Endothelial cell of umbilical vein (primary cell): ENCODE results near the gene KCNE1. TPM values are rescaled to one million over a fixed set of nuclear protein-coding genes. Genes with fewer than 3 reads are reported as not detected.

Experiments
- BruUV-seq: library from RNA; stranded (reverse); fragments of 400-500 nt; replicated peaks from 2 replicates; lab custom pipeline; 2021; lab: Mats Ljungman, UMichigan
- CTCF ChIA-PET: fragments of 300-600, 350-600 bp; sonication (Branson Sonifier 250); formaldehyde crosslinking; loops from one replicate; lab custom pipeline; 2021; ENCODE audit warnings: antibody characterized with exemption, inconsistent platforms; lab: Charles Lee
- POLR2A ChIA-PET: fragments of 300-600, 350-600 bp; sonication (Branson Sonifier 250); formaldehyde crosslinking; loops from one replicate; lab custom pipeline; 2021; ENCODE audit warnings: antibody characterized with exemption, inconsistent platforms; lab: Charles Lee
- DNase-seq: peaks from one replicate; pipeline ENCODE4 v3.0.0-alpha.2; 2011; ENCODE audit warnings: low read depth, low spot score
- FAIRE-seq: peaks from 2 replicates; lab custom pipeline; 2011; peaks lifted over from hg19 to GRCh38; lab: Jason Lieb, UNC
- H2AFZ ChIP-seq: 2 replicates; pipeline ENCODE4 v1.6.0; 2012; ENCODE audit warnings: low read depth, low read length, control low read depth, inconsistent platforms
- H3K27ac ChIP-seq: 2 replicates; pipeline ENCODE4 v1.5.1; 2011; ENCODE audit warnings: low read depth, mild to moderate bottlenecking, control low read depth, low read length, moderate library complexity; ENCODE audit not compliant: insufficient read depth
- H3K27me3 ChIP-seq, 2 experiments: 2 replicates each; pipeline versions ENCODE4 v1.6.0 to v1.6.1; 2011; ENCODE audit warnings: low read length in 2 of 2, mixed read lengths in 1 of 2; ENCODE audit not compliant: control insufficient read depth in 2 of 2, insufficient read depth in 2 of 2
- H3K36me3 ChIP-seq, 2 experiments: 2 replicates in 1 of 2; 3 replicates in 1 of 2; pipeline ENCODE4 v1.5.1; 2011; ENCODE audit warnings: low read length in 2 of 2, mild to moderate bottlenecking in 1 of 2, moderate library complexity in 1 of 2; ENCODE audit not compliant: control insufficient read depth in 2 of 2, insufficient read depth in 2 of 2; ENCODE audit errors: extremely low read depth in 1 of 2
- H3K4me1 ChIP-seq: 3 replicates; pipeline ENCODE4 v1.5.1; 2011; ENCODE audit warnings: mild to moderate bottlenecking, low read length; ENCODE audit not compliant: control insufficient read depth, insufficient read depth; ENCODE audit errors: extremely low read depth
- H3K4me2 ChIP-seq: 2 replicates; pipeline ENCODE4 v1.6.1; 2011; ENCODE audit warnings: low read length, control low read depth, mixed read lengths; ENCODE audit not compliant: insufficient read depth
- H3K4me3 ChIP-seq, 3 experiments: fragments of 200-600 bp in 1 of 3; sonication (generic), shearing (Covaris generic) in 1 of 3; replicated peaks in 1 of 3; 2 replicates each; pipeline ENCODE4 v1.5.1; 2011 to 2016; ENCODE audit warnings: control low read depth in 3 of 3, low read length in 3 of 3, mild to moderate bottlenecking in 2 of 3, inconsistent platforms in 1 of 3, low read depth in 1 of 3, moderate library complexity in 1 of 3; ENCODE audit not compliant: insufficient read depth in 1 of 3
- H3K79me2 ChIP-seq: 2 replicates; pipeline ENCODE4 v1.6.0; 2012; ENCODE audit warnings: low read length, inconsistent platforms; ENCODE audit not compliant: control insufficient read depth, insufficient read depth
- H3K9ac ChIP-seq: replicated peaks from 2 replicates; pipeline ENCODE3; 2011; ENCODE audit warnings: low read length, control low read depth; ENCODE audit not compliant: insufficient read depth; ENCODE audit errors: extremely low read depth
- H3K9me1 ChIP-seq: replicated peaks from 3 replicates; pipeline ENCODE4 v1.6.0; 2011; ENCODE audit warnings: mild to moderate bottlenecking, low read length; ENCODE audit not compliant: control insufficient read depth, insufficient read depth; ENCODE audit errors: extremely low read depth
- H3K9me3 ChIP-seq: replicated peaks from 2 replicates; pipeline ENCODE4 v1.5.1; 2012; ENCODE audit warnings: low read length, inconsistent platforms; ENCODE audit not compliant: control insufficient read depth, insufficient read depth
- H4K20me1 ChIP-seq: replicated peaks from 2 replicates; pipeline ENCODE3; 2011; ENCODE audit warnings: mild to moderate bottlenecking, low read length; ENCODE audit not compliant: control insufficient read depth, insufficient read depth; ENCODE audit errors: extremely low read depth
- EZH2 ChIP-seq: IDR thresholded peaks from 2 replicates; pipeline ENCODE4 v1.6.1; 2012; ENCODE audit warnings: borderline replicate concordance, low read depth, mild to moderate bottlenecking, moderate library complexity, low read length, inconsistent platforms; ENCODE audit not compliant: severe bottlenecking
- FOS ChIP-seq: IDR thresholded peaks from 2 replicates; pipeline ENCODE4 v1.6.1; 2011; ENCODE audit warnings: mild to moderate bottlenecking, low read length, moderate library complexity, borderline replicate concordance; ENCODE audit not compliant: insufficient read depth
- GATA2 ChIP-seq: IDR thresholded peaks from 2 replicates; pipeline ENCODE4 v1.7.0; 2011; ENCODE audit warnings: low read depth, mild to moderate bottlenecking, moderate library complexity, mixed read lengths, low read length; ENCODE audit not compliant: insufficient read length, insufficient read depth
- JUN ChIP-seq: IDR thresholded peaks from 2 replicates; pipeline ENCODE4 v1.6.1; 2011; ENCODE audit warnings: borderline replicate concordance, low read depth; ENCODE audit not compliant: insufficient read length, insufficient read depth
- MYC ChIP-seq: IDR thresholded peaks from one replicate; pipeline ENCODE4 v1.6.1; 2011; ENCODE audit warnings: mild to moderate bottlenecking, low read depth, low read length
- POLR2A ChIP-seq: IDR thresholded peaks from 2 replicates; pipeline ENCODE4 v1.6.1; 2012; ENCODE audit warnings: low read depth, mild to moderate bottlenecking, control low read depth, low read length
- POLR2AphosphoS5 ChIP-seq: IDR thresholded peaks from 2 replicates; pipeline ENCODE4 v1.6.1; 2012; ENCODE audit warnings: low read depth, mild to moderate bottlenecking, control low read depth, low read length, moderate library complexity; ENCODE audit not compliant: insufficient read depth
- dilution Hi-C: fragments of 300-500 bp; cut with MboI; formaldehyde crosslinking; loops from one replicate; pipeline ENCODE4 v1.15.0; 2019; ENCODE audit warnings: low sequenced_read_pairs; ENCODE audit not compliant: extremely low pct_ligation_motif_present
- intact Hi-C: fragments of 100-400 bp; cut with micrococcal nuclease; formaldehyde crosslinking; loops from one replicate; pipeline ENCODE4 v1.10.0; 2022
- polyA plus RNA-seq, 4 experiments: library from polyadenylated mRNA; depleted of rRNA in 3 of 4; stranded (reverse) in 3 of 4; unstranded in 1 of 4; fragments of >200 nt; gene quantifications; 2 replicates each; pipeline versions ENCODE4 v1.2.1 to v1.2.3, GENCODE V29; 2011 to 2012; ENCODE audit warnings: missing spikeins in 1 of 4
- total RNA-seq: library from RNA; stranded (reverse); gene quantifications from 2 replicates; pipeline ENCODE4 v1.2.3, GENCODE V29; 2021
- TF ChIP-seq, protein P1 (sequence below): IDR thresholded peaks from 2 replicates; pipeline ENCODE4 v1.6.1; 2011; ENCODE audit not compliant: insufficient read depth, insufficient read length
- TF ChIP-seq, protein P2 (sequence below), 2 donors: IDR thresholded peaks; 1 replicate in 1 of 2; 2 replicates in 1 of 2; pipeline ENCODE4 v1.5.1; 2011; ENCODE audit warnings: low read length in 2 of 2, mild to moderate bottlenecking in 2 of 2, moderate library complexity in 2 of 2, control low read depth in 1 of 2, inconsistent platforms in 1 of 2, low read depth in 1 of 2; ENCODE audit not compliant: insufficient read depth in 1 of 2; ENCODE audit errors: extremely low read depth in 1 of 2

Gene KCNE1
- total and polyA plus RNA-seq, 2 donors (not counting 3 experiments of a cell fraction or from before 2014, with no cell fraction given): 0.10 to 0.38 TPM

DNA sequence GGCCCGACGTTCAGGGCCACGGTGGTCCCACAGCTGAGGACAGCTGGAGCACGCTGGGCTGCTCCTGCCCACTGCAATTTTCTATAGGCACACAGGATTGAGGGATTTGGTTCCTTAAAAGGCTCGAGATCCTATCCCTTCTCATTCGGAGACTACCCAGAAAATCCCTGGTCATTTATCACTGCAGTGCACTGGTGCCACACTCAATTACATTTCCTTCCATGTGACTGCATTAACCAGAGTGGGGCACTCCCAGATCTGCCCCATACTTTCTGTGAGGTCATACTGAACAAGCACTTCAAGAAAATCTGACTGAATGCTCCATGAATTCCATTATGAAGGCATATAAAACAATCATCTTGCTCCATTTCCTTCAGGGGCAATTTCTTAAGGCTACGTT, 49.8 kb upstream of the KCNE1 start:
- intact Hi-C loops: no loop called here
- CTCF ChIA-PET: interaction anchor here (1.1 to 4.0 kb wide), 3 partner anchors 8 to 51 kb away, joined by 3 to 19 read pairs (median 6); no protein-coding TSS in a partner anchor
- no peaks in the 10 kb centered on the region for H4K20me1 ChIP-seq
- POLR2A ChIA-PET: no interaction called here
- H3K9ac ChIP-seq: no peak overlapping the region
- no TSS peak for BruUV-seq
- no peak for FAIRE-seq
- H3K27ac ChIP-seq: no peak overlapping the region
- H3K4me3 ChIP-seq: no peak overlapping the region
- H3K4me2 ChIP-seq: no peak overlapping the region
- H3K79me2 ChIP-seq: no peaks in the 10 kb centered on the region
- no peak overlapping the region for H2AFZ ChIP-seq
- no peaks in the 10 kb centered on the region for H3K27me3 ChIP-seq
- no peaks in the 10 kb centered on the region for H3K36me3 ChIP-seq
- H3K9me3 ChIP-seq: no peaks in the 10 kb centered on the region
- H3K4me1 ChIP-seq: no peaks in the 10 kb centered on the region
- H3K9me1 ChIP-seq: no peaks in the 10 kb centered on the region
- DNase-seq: no peak
- no peak for TF ChIP-seq JUN
- no peak for TF ChIP-seq GATA2
- TF ChIP-seq EZH2: no peak
- TF ChIP-seq, protein P1, sequence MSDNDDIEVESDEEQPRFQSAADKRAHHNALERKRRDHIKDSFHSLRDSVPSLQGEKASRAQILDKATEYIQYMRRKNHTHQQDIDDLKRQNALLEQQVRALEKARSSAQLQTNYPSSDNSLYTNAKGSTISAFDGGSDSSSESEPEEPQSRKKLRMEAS: no peak
- TF ChIP-seq MYC: no peak
- dilution Hi-C loops: no loop called here

DNA sequence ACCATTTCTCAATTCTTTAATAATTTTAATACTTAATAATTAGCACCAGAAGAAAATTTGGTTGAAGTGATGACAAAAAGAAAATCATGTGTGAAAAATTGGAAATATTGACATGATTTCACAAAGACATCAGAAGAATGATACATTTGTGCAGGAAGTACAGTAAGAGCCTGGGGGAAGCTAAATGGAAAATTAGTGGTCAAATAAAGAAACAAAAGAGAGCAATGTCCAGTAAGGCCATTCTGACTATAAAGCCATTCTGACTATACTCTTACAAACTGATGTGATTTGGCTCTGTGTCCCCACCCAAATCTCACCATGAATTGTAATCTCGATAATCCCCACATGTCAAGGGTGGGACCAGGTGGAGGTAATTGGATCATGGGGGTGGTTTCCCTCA, 48.6 kb upstream of the KCNE1 start:
- Histone ChIP-seq H3K9me3 (no peaks in the 10 kb centered on the region), H3K4me1 (no peaks in the 10 kb centered on the region), H3K9ac (no peak overlapping the region), H3K27me3 (no peaks in the 10 kb centered on the region), H3K4me2 (no peak overlapping the region), H3K36me3 (no peaks in the 10 kb centered on the region), H4K20me1 (no peaks in the 10 kb centered on the region), H3K79me2 (no peaks in the 10 kb centered on the region), H3K4me3 (no peak overlapping the region), H3K9me1 (no peaks in the 10 kb centered on the region), H3K27ac (no peak overlapping the region), H2AFZ (no peak overlapping the region)
- ChIA-PET POLR2A (no interaction called here), CTCF (interaction anchor here (1.4 to 4.0 kb wide), 2 partner anchors 17 to 50 kb away, joined by 6 to 19 read pairs; no protein-coding TSS in a partner anchor)
- DNase-seq (no peak), FAIRE-seq (no peak)
- TF ChIP-seq, protein P1: no peak
- TF ChIP-seq EZH2 (no peak), MYC (no peak), POLR2AphosphoS5 (no peak), POLR2A (no peak), GATA2 (no peak), FOS (no peak), JUN (no peak)
- TF ChIP-seq, protein P2, sequence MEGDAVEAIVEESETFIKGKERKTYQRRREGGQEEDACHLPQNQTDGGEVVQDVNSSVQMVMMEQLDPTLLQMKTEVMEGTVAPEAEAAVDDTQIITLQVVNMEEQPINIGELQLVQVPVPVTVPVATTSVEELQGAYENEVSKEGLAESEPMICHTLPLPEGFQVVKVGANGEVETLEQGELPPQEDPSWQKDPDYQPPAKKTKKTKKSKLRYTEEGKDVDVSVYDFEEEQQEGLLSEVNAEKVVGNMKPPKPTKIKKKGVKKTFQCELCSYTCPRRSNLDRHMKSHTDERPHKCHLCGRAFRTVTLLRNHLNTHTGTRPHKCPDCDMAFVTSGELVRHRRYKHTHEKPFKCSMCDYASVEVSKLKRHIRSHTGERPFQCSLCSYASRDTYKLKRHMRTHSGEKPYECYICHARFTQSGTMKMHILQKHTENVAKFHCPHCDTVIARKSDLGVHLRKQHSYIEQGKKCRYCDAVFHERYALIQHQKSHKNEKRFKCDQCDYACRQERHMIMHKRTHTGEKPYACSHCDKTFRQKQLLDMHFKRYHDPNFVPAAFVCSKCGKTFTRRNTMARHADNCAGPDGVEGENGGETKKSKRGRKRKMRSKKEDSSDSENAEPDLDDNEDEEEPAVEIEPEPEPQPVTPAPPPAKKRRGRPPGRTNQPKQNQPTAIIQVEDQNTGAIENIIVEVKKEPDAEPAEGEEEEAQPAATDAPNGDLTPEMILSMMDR (IDR thresholded peaks at IDR 0.05; ENCODE audit: extremely low read depth in 1 of 2, insufficient read depth in 1 of 2, low read depth in 1 of 2, low read length in 2 of 2): no peak
- BruUV-seq: no TSS peak
- intact Hi-C loops: no loop called here
- dilution Hi-C loops: no loop called here
